Right lobe of liver (tissue), 4 donors: Measurements from ENCODE around the gene ADGRV1.

Experiments used
- CTCF ChIP-seq, 4 donors: fragments of 200-600 bp in 3 of 4; fragments of 450-650 bp in 1 of 4; IDR thresholded peaks; one replicate each; pipeline versions ENCODE4 v1.5.1 to v1.8.0; 2016 to 2022; ENCODE audit warnings: antibody characterized with exemption in 4 of 4, mild to moderate bottlenecking in 2 of 4
- POLR2A ChIP-seq: fragments of 450-650 bp; IDR thresholded peaks from one replicate; pipeline ENCODE4 v1.6.1; 2017; ENCODE audit warnings: antibody characterized with exemption, mild to moderate bottlenecking
- donor health status: DM: no; HTN: no; CAD: no.
- donor health status: DM: no; HTN: no; CAD: no.
- donor health status: DM: no; HTN: yes; CAD: no.

- TF ChIP-seq POLR2A (no peak), CTCF (IDR thresholded peaks at IDR 0.05) (no peak)
Observed at GRCh38 chr5:90554358-90555006, 4.1 kb upstream of the ADGRV1 start.
